Measurements from ENCODE around the gene FOXC2.

FOXC2 gene

DNA sequence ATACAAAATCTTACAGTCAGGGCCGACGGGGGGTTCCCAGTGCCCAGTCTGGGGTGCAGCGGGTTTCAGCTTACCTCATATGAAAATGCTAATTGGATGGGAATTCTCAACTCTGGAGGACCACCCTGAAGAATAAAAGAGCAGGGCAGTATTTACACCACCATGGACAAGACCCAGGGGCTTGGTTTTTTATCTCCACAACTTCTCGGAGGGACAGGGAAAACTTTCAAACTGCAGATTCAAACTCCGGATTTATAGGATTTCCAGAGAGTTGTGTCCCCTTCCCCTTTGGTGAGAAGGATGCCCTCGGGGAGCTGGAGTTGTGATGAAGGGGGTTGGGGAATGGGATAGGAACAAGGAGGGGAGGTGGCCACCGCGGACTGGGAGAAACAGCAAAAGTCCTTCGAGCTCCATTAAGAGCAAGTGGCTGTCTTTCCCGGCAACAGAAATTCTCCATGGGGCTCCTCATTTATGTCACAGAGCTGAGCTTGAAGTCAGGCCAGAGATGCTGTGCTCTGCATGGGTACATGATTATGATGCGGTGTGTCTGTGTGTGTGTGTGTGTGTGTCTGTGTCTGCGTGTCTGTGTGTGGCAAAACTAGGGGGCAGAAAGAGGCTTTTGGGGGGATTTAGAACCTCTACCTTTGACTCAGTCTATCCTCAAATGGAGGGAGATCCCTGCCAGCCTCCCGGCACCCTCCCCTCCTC, 27.4 kb downstream of the FOXC2 start:
- no peak for DNase-seq

DNA sequence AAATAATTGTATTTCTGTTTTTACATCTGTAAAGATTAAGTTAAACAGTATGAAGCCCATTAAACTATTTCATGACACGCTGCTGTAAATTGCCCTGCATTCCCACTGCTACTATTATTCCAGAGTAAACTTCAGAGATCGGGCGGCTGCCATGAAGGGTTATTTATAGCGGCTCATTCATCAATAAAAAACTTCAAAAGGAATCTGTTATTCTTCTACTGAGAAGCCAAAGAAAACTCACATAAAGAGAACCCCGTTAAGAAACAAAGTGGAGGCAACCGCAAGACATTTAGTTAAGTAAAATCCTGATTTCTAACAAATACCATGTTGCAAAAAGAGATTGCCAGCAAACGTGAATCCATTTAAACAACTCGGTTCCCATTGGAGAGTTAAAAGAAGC, 28.1 kb downstream of the FOXC2 start:
- DNase-seq, result no peak

DNA sequence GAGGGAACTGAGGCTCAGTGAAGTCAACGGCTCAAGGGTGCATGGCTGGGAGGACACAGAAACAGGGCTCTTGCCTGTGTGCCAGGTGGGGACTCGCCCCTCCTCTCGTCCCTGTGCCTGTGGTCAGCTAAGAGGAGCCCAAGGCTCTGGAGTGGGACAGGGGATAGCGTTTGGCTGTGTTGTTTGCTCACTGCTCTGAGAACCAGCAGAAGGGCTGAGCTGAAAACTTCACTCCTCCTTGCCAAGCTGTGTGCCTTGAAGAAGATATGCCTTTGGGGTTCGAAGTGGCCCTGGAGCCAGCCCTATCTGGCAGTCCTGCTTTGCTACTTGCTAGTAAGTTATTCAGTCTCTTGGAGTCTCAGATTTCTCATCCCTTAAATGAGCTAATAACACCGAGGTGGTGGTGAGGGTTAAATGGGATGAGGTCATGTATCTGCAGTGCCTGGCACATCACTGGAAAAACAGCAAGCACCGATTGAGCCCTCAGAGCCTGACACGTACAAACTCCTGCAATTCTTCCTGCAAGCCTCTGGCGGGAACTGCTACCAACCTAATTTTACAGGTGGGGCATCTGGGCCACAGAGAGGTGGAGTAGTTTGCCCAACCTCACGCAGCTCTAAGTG, 29.5 kb downstream of the FOXC2 start:
- DNase-seq, result no peak

DNA sequence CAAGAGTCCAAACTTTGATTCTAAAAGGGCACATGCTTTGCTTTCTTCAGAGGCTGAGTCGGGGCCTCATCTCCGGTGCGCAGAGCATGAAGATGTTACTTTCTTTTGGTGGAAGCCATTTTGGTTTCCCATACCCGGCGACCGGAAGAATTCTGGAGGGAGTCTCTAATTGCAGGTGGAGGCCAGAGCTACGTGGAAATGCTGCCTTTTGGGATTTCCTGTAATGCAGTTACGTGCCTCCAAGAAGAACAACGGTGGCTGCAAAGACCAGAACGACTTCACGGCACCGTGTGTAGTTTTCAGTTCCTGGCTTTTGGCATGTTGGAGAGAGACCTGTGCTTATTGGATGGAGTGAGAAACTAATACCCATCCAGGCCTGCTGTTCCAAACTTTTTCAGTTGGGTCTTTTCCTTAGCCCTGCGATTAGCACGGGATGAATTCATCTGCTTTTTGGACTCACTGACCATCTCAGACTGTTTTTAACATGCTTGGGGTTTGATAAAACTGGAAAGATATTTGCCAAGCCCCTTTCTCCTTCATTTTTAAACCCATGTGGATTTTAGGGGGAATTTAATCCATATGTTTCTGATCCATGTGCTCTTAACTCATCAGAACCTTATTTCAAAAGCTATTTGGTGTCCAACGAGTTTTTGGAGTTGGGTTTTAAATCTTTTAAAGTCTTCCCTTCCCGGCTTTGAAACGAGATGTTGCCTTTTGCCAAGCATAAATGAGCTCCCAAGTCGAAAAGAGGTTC, 30.7 kb downstream of the FOXC2 start:
- no peak for DNase-seq

DNA sequence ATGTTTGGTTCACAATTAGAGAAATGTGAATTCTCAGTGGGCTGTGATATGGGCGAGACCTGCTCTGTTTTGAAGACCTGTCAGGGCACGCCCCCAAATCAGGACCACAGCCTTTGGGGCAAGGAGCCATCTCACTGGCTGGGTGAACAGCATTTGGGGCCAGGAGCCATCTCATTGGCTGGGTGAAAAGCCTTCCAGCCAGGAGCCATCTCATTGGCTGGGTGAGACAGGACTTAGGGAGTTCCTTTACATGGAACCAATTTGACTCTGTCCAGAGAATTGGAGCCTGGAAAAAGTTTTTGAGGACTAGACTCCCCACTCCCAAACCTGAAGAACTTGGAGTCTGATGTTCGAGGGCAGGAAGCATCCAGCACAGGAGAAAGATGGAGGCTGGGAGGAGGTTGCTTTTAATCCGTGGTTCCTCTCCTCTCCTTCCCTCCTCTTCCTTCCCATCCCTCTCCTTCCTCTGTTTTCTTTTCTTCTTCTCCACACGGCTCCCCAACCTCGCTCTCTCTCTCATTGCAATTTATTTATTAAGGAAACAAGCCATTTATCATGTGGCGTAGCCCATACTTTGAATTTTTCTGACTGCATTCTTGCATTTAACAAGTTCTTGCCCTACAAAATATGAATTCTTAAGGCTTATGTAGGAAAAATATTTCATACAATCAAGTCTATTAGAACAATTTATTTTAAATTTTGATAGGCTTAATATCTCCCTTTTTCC, 31.4 kb downstream of the FOXC2 start:
- no peak for DNase-seq

DNA sequence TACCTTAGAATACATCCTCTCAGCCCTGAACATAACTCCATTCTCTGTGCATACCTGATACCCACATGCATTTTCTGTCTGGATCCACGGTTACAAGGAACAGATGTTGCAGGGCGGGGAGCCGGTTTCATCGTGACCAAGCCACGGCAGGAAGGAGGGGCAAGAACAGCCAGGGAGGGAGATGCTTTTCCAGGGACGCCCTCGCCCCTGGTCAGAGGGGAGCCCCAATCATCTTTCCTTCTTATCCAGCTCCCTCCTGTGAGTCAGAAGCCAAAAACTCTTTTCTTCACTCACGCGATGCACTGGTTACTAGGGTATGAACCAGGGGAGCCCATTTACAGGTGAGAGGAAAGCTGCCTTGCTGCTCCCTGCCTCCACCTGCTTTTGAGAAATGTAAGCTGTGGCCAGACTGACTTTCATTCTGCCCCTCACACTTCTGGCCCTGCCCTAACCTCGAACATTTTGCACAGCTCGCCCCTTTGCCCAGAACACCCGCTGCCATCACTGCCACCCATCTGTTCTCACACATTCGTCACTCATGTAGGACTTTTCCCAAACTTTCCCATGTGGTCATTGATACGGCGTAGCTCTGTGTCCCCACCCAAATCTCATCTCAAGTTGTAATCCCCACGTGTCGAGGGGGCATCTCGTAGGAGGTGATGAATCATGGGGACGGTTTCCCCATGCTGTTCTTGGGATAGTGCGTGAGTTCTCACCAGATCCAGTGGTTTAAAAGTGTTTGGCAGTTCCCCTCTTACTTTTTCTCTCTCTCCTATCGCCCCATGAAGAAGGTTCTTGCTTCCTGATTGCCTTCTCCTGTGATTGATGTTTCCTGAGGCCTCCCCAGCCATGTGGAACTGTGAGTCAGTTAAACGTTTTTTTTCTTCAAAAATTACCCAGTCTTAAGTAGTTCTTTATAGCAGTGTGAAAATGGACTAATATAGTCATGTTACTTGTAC, 32.3 kb downstream of the FOXC2 start:
- no peak for DNase-seq

DNA sequence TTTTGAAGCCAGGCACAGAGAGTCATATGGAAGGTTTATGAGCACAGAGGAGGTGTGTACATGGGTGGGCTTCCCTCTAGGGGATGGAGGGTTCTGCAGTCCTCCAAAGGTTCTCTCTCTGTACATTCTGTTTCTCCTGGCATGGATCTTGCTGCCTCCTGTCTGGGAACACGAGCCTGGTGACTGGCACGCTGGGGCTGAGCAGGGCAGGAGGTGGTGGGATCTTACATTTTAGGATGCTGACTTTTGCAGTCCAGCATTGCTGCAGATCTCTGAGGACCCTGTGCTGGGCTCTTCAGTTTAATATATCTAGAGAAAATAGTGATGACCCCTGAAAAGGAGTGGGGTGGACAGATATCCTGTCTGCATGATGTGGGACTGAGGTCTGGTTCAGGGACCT, 34.7 kb downstream of the FOXC2 start:
- no peak for DNase-seq

DNA sequence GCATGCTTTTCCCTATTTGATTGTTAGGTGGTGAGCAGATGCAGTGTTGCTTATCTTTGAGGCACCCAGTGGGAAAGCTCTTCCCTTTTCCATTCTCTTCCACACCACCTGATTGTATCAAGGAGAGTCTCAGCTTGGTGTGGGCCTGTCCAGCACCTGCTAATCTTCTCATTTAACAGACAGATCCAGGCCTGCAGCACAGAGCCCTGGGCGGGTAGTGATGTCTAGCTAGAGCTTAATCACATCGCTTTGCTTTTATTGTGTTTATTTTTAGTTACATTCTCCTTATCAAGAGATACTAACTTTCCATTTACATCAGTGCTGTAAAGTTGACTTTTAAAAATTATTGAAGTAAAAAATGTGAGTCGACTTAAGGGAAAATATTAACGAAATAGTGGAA, 35.9 kb downstream of the FOXC2 start:
- no peak for DNase-seq

DNA sequence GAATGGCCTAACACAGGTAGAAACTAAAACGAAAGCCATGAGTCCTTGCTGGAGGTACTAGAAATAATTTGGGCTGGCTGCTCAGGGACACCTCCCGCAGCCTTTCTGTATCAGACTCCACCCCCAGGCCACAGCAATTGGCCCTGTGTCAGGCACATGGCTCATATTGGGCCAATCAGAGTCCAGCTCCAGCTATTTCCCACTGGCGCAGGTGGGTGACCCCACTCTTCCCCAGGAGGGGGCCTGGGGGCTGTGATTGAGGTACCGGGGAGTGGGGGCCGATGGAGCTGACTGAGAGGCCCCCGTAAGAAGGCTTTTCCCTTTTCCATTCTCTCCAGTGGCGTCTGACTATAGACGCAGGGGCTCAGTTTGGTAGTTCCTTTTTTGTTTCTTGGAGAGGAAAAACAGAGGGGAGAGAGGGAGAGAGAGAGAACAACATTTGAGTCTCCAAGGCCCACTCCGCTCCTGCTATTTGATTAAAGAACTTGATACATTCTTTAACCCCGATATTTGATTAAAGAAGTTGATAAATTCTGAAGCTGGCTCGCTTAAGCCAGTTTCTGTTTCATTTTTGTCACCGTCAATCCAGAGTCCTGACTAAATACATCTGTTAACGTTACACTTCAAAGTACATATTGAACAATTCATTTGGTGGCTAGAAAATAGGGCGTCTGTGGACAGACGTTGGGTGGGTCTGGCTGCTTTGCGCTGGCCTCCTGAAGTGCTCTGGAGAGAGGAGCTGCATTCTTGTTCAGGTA, 38.0 kb downstream of the FOXC2 start:
- DNase-seq, result no peak

DNA sequence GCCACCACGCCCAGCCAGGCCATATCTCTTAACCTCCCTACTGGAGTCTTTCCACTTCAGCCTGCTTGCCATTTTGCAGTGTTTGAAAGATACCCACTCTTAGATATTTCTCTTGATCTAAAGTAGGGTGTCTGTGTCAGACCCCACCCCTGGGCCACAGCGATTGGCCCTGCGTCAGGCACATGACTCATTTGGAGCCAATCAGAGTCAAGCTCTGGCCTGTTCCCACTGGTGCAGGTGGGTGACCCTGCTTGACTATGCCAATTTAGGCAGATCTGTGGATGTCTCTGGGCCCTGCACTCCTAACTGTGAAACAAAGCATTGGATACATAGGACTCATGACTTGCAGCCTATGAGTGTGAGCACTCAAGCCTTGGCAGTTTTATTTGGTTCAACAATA, 39.3 kb downstream of the FOXC2 start:
- DNase-seq, result no peak

DNA sequence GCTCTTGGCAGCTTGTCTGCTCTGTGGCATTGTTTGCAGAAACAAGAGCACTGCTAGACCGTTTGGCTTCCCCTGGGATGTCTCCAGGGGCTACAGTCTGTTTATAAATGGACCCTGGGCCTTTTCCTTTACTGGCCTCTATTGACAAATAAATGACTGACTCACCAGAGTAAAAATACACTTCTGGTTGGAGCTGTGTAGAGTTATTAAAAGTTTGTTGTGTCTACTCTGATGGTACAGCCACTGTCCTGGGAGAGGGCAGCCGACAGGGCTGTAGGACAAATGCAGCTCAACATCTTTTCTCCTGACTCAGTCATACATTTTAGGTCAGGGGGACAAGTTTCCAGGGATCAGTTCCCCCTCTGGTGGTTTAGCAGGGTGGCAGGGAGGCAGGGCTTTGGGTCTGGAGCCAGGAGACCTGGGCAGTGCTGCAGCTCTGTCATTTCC, 41.7 kb downstream of the FOXC2 start:
- DNase-seq, result no peak

DNA sequence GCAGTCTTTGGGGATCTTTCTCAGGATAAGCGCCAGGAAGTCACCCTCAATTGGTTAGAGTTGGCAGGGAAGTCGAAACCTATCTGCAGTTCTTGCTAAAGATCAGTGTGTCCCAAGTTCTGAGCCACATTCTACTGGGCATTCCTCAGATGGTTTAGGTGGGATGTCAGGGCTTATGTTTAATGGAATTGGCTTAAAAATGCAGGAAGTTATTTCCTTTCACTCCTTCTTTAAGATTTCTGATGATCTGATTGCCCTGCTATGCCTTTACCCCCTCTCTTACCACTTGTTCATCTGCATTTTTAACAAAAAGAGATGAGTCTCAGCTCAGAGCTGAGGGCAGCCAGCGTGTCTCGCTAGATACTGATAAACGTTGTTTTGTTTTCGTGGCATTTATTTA, 42.5 kb downstream of the FOXC2 start:
- no peak for DNase-seq

DNA sequence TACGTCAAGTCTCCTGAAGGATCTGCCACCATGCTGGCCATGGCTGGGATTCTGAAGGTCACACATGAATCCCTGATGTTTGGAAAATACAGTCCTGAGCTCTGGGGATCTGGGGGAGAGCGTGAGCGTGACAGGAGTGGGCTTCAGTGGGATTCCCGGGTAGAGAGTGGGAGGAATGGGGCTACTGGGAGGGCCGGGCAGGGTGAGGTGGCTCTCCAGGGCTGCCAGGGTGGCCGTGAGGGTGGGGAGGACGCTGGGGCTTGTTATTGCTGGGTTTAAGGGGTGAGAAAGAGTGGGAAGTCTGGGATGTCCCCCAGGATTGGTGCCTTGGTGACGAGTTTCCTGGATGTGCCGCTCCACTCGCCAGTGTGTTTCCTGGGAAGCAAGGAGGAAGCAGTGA, 43.0 kb downstream of the FOXC2 start:
- no peak for DNase-seq

DNA sequence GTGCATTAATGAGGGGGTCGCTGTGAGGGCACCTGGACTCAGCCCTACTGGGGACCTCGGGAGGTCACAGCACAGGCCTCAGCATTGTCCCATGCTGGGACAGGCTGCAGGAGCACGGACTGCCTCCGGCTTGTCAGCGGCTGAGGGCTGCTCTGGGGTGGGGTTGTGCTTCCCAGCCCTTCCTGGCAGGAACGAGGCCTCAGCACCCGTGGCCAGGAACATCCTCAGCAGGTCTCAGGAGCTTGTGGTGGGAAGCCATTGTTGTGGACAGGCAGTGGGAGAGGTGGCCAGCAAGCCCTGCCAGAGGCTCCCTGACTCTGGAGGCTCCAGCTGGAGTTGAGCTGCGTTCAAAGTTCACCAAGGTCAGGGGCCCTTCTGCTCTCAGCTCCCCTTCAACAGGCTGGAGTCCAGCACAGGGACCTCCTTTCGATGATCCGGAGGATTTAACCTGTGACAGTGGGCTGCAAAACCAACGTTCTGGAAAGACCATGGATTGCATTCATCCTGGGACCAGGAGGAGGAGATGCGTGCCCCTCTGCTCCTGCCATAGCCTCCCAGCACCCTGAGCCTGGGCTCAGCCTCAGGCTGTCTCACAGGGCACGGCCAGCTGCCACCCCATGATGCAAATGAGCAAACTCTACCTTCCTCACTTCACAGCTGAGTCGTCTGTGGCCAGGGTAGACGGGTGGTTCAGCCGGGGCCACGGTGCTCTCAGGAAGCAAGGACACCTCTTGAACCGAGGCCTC, 44.3 kb downstream of the FOXC2 start:
- no peak for DNase-seq

DNA sequence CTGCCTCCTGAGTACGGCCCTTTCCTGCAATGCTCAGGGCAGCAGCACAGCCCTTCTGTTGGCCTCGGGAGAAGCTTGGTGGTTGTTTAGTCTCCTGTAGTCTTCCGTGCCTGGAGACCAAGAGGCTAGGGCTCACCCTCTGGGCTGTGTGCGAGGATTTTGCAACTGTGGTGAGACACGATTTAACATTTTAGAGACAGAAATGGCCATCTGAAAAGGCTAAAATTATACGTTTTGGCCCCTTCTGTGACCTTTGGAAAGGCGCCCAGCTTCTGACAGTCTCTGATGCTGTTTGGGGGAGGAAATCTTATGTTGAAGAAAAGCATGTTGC, 44.9 kb downstream of the FOXC2 start:
- DNase-seq, result no peak

DNA sequence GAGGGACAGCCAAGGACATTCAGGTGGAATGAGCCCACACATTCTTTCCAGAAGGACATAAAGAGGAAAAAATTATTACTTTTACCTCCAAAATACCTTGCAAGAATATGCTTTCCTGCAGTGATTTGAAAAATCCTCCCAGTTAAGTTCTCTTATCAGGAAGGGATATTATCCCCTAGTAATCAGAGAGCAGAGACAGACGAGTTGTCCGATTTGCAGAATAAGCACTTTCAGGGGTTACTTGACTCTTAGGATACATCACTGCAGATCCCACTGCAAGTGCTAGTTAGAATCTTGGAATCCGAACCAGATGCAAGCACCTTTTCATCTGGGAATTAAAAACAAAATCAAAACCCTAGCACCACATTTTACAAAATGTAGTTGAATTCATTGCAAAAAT, 45.3 kb downstream of the FOXC2 start:
- no peak for DNase-seq

DNA sequence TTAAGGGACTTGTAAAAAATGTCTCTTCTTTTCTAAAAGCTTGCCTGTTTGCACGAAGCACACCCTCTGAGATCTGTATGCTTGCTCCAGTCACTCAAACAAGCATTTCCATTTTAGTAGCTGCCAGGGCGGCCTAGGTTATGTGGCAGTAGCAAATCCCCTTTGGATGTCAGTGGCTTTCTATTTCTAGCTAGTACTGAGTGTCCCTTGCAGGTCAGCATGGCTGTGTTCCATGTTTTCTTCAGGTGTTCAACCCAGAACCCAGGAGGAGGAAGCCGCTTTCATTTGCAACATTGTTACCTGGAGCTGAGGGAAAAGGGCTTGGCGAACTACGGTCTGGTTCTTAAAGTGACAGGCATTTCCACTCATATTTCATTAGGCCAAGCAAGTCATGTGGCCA, 48.1 kb downstream of the FOXC2 start:
- no peak for DNase-seq

DNA sequence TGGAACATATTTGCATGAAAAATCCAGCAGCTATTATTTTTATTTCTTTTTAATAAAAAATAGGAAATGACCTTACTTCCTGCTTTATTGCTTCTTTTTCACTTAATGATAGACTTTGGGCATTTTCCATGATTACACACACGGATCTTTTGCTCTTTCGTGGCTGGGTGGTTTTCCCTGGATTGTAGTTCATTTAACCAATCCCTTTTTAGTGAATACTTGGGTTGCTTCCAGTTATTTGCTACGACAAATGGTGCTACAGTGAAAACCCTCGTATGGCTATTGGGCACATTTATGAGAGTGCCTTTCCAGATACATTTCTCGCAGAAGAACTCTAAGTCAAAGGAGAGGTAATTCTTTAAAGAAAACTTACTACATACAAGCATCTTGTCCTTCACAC, 50.3 kb downstream of the FOXC2 start:
- no peak for DNase-seq

DNA sequence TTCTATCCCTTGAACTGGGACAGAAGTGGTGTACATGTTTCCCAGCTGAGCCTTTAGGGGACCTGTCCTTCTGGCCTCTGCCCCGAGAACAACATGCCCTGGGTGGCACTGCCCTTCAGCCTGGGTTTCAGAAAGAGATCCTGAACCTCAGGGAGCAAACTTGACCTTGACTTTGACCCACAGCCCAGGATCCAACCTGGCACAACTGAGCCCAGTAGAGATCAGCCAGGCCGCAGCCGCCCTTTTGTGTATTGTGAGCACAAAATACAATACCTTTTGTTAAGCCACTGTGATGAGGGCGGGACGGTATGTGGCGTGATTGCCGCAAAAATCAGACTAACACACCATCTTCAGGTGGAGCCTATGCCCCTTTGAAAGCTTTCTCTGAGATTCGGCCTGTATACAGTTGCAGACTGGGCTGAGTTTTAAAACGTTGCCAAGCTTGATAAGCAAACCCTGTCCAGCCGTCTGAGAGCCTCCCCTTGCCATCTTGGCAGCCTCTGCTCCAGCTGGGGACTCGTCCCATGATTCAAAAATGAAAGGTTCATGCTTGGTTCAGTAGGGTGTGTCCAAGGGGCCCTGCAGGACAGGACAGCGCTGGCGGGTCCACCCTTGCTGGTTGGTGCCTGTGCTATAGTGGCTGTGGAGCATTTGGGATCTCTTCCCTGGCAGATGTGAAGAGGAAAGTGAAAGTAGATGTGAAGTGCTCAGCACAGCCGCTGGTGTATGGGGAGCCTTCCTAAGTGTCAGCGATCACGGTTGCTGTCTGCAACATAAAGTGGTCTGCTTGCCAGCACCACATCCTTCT, 52.0 kb downstream of the FOXC2 start:
- no peak for DNase-seq
